ENCODE data around the gene BAIAP2.

GRCh38 chr17:81091154-81091553 lies 56.2 kb downstream of the BAIAP2 start:
- no peak for TF ChIP-seq POLR2A (IDR thresholded peaks at IDR 0.05)
- TF ChIP-seq CTCF (IDR thresholded peaks at IDR 0.05) = no peak
